HG03469 (cell line): Measurements from ENCODE around the gene BANF2.

Experiments
- ATAC-seq: cut with Tn5 transposase; IDR thresholded peaks from one replicate; pipeline ENCODE4 v1.9.1; 2021; ENCODE audit warnings: mild to moderate bottlenecking, moderate library complexity, moderate number of reproducible peaks; ENCODE audit not compliant: unreplicated experiment

The BANF2 gene

GRCh38 chr20:17732907-17733521 is 33.2 kb downstream of the BANF2 start:
- ATAC-seq: no peak

GRCh38 chr20:17733767-17734304 is 34.1 kb downstream of the BANF2 start:
- ATAC-seq: no peak

- no peak for ATAC-seq
Observed at GRCh38 chr20:17734374-17734773, 34.6 kb downstream of the BANF2 start.

- no peak for ATAC-seq
Observed at GRCh38 chr20:17735206-17735804, 35.5 kb downstream of the BANF2 start.

- no peak for ATAC-seq
Observed at GRCh38 chr20:17735959-17736621, 36.3 kb downstream of the BANF2 start.

DNA sequence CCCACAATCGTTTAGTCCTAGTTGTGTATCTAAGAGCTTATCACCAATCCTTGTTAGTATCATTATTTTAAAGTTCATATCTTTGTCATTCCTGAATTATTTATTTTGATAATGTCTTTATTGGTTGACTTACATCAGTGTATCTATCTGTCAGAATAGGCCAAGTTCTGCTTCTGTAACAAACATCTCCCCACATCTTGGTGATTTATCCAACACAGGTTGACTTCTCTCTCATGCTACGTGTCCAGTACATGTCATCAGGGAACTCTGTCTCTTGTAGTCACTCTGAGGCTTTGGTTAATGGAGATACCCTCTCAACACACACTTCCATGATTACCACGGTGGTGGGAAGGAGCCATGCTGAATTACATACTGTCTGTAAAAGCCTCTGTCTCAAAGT is 38.4 kb downstream of the BANF2 start:
- ATAC-seq: no peak

DNA sequence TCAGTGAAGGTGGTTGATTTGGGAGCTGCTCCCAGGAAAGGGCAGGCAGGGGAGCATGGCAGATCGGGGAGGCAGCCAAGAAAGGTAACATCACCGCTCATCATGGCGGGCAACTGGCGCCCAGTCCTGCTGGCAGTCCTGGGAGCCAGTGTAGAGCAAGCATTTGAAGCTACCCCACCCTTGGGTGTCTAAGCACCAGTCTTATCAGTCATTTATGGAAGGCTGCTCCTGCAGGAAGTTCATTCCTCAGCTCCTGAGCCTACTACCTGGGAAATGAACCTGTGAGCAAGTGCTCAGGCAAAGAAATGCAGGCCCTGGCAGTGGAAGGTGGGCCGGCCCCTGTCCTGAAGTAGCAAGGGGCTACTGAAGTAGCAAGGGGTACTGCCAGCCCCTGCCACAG is 41.5 kb downstream of the BANF2 start:
- no peak for ATAC-seq

- no peak for ATAC-seq
Observed at GRCh38 chr20:17742731-17743130, 43.0 kb downstream of the BANF2 start.

GRCh38 chr20:17743677-17744076 is 43.9 kb downstream of the BANF2 start:
- no peak for ATAC-seq

GRCh38 chr20:17747431-17747846 is 47.7 kb downstream of the BANF2 start:
- ATAC-seq: no peak

- no peak for ATAC-seq
Observed at GRCh38 chr20:17748279-17748678, 48.5 kb downstream of the BANF2 start.

DNA sequence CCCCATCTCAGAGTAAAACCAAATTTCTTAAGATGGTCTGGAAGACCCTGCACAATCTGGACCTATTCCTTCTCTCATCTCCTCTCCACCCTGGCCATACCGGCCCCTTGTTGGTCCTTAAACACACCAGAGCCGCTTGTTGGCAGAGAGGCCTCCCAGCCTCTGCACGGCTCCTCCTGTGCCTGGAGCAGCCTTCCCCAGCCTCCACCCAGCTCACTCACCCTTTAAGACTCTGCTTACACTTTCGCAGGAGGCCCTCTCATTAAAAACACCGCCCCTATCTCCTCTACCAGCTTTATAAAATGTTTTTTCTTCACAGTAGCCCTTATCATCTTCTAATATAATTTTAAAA is 49.8 kb downstream of the BANF2 start:
- no peak for ATAC-seq

GRCh38 chr20:17749978-17750721 is 50.4 kb downstream of the BANF2 start:
- ATAC-seq: no peak

DNA sequence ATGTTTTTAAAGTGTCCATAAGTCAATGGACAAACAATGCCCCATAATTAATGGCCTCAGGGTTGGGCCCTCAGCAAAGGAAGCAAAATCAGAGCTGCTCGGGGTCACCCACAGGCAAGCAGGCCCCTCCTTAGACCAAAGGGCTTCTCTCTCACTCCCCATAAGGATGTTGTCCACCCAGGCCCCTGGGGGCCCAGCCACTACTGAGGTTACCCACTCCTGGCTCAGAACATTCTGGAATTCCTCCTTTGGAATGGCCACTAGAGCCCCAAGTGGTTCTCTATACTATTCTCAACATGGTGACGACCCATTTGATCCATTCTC is 50.9 kb downstream of the BANF2 start:
- ATAC-seq: no peak

GRCh38 chr20:17751640-17752039 is 51.9 kb downstream of the BANF2 start:
- no peak for ATAC-seq

GRCh38 chr20:17752459-17752858 is 52.7 kb downstream of the BANF2 start:
- ATAC-seq: no peak

- no peak for ATAC-seq
Observed at GRCh38 chr20:17753516-17753915, 53.8 kb downstream of the BANF2 start.

DNA sequence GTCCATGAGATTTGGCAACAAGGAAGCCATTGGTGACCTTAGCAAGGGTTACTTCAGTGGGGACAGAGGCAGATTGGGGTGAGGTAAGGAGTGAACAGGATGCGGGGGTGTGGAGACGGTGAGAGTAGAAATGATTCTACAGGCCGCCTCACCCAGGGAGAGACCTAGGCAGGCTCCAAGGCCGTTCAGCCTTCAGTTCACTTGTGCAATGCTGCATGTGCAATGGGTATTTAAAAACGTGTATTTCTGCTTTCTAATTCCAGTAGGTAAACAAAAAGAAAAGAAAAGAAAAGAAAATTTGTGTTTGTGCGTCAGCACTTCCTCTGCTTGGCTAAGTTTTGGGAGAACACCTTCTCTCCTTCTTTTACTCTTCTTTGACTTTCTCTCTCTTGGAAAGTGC is 56.8 kb downstream of the BANF2 start:
- no peak for ATAC-seq

- ATAC-seq: no peak
Observed at GRCh38 chr20:17757496-17757895, 57.7 kb downstream of the BANF2 start.

DNA sequence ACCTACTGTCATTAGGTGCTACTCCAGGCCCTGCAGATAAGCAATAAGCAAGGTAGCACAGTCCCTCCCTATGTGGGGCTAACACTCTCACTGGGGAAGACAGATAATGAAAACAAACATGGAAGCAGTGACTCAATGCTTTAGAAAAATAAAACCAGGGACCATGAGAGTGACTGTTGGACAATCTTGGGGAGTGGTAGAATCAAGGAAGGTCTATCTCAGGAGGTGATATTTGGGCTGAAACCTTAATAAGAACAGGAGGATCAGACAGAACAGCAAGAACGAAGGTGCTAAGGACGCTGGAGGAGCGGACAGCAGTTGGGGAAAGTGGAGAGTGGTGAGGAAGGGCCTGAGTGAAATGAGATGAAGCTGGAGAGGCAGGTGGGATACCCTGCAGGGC is 58.2 kb downstream of the BANF2 start:
- no peak for ATAC-seq

DNA sequence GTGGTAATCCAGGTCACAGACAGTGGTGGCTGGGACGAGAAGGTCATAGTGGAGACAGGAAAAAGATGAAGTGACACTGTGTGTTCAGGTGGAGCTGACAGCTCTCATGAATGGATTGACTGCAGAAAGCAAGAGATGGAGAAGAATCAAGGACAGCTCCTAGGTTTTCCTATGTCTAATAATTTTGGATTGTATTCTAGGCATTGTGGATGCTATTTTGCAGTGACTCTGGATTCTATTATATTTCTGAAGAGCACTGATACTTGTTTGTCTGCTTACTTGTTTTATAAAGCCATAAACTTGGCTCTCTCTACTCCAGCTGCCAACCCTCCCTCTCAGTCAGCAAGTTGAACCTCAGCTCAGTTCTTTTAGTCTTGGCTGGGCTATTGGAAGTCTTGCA is 58.7 kb downstream of the BANF2 start:
- no peak for ATAC-seq

GRCh38 chr20:17759449-17759848 is 59.7 kb downstream of the BANF2 start:
- ATAC-seq: no peak
